GM21390 (cell line): ENCODE data around the gene ACTMAP.
A peak's percentile ranks its signal among the peaks of the same experiment; 100 is the strongest.
"Not testable (repeated sequence)": the region's sequence is repeated elsewhere in the genome, so short reads cannot be mapped to it uniquely, and the experiment has no call there.

Experiments
- ATAC-seq: cut with Tn5 transposase; IDR thresholded peaks from one replicate; pipeline ENCODE4 v1.9.1; 2021; ENCODE audit not compliant: unreplicated experiment

ACTMAP gene

DNA sequence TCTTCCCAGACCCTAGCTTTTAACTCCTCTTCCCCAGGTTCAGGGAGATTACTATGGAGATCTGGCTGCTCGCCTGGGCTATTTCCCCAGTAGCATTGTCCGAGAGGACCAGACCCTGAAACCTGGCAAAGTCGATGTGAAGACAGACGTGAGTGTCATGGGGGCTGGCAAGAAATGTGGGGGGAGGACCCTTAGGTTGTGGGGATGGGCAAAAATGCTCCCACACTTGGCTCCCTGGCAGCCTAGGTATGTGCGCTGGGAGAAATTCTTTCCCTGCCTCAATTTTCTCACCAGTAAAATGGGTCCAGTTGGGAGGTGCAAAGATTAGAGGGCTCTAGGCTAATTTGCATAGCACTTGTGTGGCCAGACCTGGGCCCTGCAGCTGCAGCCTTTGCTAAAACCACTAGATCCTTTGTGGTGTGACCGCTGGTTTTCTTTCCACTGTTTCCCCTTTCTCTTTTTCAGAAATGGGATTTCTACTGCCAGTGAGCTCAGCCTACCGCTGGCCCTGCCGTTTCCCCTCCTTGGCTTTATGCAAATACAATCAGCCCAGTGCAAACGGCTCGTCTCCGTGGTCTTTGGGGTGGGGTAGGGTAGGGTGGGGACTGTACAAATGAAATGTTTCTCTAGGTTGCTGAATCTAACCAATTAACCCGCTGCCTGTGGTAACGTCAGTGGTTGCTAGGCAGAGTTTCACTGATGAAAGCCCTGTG is 26.8 kb upstream of the ACTMAP start:
- peak; percentile 59 for ATAC-seq

DNA sequence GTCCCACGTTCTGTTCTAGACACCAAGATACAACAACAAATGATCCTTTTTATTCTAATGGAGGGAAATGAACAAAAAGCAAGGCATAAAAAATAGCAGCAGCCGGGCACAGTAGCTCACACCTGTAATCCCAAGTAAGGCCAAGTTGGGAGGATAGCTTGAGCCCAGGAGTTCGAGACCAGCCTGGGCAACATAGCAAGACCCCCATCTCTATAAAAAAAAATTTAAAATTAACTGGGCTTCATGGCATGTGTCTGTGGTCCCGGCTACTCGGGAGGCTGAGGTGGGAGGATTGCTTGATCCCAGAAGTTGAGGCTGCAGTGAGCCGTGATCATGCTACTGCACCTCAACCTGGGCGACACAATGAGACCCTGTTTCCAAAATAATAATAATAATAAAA is 26.1 kb upstream of the ACTMAP start:
- ATAC-seq = no peak

DNA sequence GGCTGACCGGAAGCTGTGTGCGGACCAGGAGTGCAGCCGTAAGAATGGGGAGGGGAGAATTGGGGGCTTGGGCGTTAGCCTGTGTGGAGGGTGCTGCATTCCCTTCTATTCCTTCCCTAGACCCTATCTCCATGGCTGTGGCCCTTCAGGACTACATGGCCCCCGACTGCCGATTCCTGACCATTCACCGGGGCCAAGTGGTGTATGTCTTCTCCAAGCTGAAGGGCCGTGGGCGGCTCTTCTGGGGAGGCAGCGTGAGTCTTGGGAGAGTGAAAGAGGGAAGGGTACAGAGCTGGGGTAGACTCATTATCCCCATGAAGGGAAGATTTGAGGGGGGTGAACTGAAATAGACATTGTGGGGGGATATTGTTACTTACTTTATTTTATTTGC is 25.4 kb upstream of the ACTMAP start:
- no peak for ATAC-seq

DNA sequence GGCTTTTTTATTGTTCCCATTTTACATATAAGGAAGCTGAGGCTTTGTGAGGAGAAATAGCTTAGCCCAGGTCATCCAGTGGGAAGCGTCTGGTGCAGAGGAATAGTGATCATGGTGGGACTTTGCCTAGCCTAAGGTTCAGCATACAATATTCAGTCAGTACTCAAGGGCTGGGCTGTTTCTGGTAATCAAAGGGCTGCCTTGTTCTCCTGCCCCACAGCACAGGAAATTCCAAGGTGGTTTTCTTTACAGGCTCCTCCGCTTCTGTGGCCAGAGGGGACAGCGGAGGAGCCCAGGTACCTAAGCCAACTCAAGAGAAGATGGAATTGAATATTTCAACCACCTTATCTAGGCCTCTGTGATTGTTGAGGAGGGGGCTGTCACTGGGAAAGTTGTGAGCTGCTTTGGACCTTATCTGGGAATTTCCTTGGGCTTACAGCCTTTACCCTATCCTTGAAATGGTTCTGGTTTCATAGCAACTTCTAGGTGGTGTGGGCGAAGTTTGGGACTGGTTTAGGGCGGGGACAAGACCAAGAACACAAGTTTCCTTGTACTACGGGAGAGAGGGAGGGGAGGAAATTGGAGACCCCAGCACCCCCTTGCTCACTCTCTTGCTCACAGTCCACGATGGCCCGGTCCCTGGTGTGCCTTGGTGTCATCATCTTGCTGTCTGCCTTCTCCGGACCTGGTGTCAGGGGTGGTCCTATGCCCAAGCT is 24.8 kb upstream of the ACTMAP start, which contains the start of gene MIA:
TSS of gene MIA (plus strand) at position 606 of the 716 bp plus-strand sequence. CDS start at position 628, 22 bp downstream.
- ATAC-seq = no peak

DNA sequence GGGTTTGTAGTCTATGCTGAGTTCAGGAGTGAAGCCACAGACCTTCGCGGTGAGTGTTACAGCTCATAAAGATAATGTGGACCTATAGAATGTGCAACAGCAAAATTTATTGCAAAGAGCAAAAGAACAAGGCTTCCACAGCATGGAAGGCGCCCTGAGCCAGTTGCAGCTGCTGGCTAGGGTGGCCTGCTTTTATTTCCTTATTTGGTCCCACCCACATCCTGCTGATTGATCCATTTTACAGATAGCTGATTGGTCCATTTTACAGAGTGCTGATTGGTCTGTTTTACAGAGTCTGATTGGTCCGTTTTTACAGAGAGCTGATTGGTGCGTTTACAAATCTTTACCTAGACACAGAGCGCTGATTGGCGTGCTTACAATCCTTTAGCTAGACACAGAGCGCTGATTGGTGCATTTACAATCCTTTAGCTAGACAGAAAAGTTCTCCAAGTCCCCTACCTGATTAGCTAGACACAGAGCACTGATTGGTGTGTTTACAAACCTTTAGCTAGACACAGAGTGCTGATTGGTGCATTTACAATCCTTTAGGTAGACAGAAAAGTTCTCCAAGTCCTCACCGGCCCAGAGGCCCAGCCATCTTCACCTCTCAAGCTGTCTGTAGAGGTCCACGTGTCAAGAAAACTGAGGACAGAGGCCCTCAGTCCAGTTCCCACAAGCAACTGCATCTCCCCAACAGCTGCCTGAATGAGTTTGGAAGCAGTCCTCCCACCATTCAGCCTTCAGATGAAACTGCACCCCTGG is 21.0 kb upstream of the ACTMAP start:
- ATAC-seq = not testable (repeated sequence)

DNA sequence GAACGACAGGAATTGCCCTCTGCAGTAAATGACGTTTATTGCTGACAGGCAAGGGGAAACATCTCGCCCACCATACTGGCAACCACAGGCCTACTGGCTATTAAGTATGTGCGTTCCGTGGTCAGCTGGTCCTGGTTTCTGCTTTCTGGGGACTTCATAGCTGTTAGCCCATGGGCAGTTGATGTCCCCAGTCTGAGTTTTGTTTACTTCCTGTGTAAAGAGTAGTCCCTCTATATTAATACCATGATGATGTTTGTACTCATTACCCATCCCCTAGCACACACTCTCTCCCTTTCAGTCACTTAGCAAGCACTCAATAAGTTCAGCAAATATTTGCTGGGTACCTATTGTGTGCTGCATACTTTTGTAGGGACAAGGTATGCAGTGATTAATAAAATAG is 18.6 kb upstream of the ACTMAP start:
- no peak for ATAC-seq

DNA sequence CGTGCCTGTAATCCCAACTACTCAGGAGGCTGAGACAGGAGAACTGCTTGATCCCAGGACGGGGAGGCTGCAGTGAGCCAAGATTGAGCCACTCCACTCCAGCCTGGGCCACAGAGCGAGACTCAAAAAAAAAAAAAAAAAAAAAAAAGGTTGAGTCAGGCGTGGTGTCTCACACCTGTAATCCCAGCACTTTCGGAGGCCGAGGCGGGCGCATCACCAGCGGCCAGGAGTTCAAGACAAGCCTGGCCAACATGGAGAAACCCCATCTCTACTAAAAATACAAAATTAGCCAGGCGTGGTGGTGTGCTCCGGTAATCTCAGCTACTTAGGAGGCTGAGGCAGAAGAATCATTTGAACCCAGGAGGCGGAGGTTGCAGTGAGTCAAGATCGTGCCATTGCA is 16.1 kb upstream of the ACTMAP start:
- not testable (repeated sequence) for ATAC-seq

DNA sequence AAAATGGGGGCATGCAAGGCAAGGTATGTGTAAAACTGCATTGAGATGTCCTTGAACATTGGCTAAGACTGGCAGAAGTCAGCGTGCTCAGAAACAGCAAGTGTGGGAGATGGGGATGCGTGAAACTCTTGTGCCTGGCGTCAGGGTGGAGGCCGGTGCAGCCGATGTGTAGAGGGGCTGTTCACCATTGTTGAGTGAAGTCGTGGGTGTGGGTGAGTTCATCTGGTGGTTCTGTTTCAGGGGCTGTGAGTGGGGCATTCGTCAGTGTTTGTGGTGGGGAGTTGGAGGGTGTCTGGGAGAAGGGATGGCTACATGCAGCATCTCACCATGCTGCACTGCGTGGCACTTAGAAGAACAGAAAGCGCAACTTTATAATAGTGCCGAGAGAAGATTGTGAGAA is 13.7 kb upstream of the ACTMAP start:
- ATAC-seq = no peak

DNA sequence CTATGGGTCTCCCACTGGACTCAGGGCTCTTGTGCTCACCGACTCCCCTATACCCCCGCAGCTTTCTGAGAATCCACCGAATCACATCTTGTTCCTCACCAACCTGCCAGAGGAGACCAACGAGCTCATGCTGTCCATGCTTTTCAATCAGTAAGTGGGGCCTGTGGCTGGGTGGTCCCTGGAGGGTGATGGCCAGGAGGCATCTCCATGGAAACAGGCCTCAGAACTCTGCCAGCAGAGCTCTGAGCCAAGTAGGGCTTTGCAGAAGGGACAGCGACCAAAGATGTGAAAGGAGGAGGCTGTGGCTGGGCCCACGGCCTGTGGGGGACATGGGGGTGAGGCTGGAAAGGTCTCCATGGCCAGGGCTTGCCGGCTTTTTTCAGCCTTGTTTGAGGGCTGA is 13.2 kb upstream of the ACTMAP start:
- no peak for ATAC-seq

DNA sequence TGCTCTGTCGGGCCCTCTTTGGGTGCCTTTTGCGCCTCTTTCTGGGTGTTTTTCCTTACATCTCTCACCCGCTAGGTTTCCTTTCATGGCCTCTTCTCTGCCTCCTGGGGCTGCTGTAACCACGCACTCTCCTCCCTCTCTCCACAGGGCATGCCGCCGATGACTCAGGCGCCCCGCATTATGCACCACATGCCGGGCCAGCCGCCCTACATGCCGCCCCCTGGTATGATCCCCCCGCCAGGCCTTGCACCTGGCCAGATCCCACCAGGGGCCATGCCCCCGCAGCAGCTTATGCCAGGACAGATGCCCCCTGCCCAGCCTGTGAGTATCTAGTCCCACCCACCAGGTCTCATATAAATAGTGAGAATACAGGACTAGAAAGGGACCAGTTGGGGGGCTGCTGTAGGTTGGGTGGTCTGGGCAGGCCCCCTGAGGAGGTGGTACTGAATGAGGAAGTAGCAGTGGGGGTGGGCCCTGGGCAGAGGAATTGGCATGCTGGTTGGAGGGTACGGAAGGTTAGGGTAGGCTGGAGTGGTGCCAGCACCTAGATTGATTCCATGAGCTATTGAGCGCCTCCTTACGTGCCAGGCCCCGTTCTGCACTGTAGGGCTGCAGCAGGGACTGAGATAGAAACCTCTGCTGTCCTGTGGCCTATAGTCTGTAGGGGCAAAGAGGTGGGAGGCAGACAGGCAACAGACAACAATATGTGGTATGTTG is 12.6 kb upstream of the ACTMAP start:
- no peak for ATAC-seq

DNA sequence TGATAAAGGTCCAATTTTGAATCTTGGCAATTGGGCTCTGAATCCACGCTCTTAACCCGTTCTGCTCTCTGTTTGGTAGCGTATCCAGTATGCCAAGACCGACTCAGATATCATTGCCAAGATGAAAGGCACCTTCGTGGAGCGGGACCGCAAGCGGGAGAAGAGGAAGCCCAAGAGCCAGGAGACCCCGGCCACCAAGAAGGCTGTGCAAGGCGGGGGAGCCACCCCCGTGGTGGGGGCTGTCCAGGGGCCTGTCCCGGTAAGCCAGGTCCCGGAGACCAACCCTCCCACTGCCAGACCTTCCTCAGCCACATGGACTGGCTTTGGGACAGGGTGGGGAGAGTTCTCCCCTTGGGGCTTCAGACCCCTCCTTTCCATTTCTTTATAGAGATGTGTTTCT is 9.1 kb upstream of the ACTMAP start:
- no peak for ATAC-seq

DNA sequence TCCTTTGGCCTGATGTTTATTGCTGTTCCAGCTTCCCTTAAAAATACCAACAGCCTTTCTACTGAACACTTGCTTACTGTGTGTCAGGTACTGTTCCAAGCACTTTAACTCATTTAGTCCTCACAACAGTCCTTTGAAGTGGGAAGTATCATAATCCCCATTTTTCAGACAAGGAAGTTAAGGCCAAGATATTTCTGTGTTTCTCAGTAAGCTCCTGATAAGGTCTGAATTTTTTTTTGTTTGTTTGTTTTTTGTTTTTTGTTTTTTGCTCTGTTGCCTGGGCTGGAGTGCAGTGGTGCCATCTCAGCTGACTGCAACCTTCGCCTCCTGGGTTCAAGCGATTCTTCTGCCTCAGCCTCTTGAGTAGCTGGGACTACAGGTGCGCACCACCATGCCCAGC is 8.2 kb upstream of the ACTMAP start:
- ATAC-seq = no peak

DNA sequence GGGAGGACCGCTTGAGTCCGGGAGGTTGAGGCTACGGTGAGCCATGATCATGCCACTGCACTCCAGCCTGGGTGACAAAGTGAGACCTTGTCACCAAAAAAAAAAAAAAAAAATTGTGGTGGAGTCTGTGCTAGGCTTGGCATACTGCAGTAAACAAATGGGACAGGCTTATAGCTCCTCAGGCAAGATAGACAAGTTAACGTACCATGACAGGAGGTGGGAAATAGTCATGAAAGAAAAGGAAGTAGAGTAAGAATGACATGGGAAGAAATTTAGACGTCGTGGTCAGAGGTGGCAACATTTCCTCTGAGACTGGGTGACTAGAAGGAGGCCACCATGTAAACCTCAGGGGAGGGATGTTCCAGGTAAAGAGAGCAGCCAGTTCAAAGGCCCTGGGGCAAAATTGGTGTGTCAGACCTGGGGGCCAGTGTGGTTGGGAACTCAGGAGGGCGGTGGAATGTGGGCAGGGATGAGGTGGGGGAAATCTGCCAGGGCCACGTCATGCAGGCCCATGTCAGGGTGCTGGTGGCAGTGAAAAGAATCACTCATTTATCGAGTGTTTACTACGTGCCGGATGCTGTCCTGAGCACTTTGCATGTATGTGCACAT is 6.3 kb upstream of the ACTMAP start:
- no peak for ATAC-seq

DNA sequence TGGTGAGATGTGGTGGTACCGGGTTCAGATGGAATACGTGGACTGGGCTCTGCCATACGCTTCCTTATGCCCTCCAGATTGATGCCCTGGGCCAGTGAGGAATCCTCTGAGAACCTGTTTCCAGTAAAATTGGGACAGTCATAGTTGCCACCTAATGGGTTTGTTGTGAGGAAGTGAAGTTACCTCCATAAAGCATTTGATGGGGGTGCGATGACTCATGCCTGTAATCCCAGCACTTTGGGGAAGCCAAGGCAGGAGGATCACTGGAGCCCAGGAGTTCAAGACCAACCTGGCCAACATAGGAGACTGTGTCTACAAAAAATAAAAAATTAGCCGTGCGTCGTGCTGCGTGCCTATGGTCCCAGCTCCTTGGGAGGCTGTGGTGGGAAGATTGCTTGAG is 5.5 kb upstream of the ACTMAP start:
- ATAC-seq = no peak

DNA sequence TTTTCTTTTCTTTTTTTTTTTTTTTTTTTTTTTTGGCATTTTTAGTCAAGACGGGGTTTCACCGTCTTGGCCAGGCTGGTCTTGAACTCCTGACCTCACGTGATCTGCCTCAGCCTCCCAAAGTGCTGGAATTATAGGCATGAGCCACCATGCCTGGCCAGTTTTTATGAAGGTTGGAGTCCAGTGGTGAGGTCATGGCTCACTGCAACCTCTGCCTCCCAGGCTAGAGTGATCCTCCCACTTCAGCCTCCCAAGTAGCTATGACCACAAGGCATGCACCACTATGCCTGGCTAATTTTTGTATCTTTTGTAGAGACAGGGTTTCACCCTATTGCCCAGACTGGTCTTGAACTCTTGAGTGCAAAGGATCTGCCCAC is 5.0 kb upstream of the ACTMAP start:
- no peak for ATAC-seq

DNA sequence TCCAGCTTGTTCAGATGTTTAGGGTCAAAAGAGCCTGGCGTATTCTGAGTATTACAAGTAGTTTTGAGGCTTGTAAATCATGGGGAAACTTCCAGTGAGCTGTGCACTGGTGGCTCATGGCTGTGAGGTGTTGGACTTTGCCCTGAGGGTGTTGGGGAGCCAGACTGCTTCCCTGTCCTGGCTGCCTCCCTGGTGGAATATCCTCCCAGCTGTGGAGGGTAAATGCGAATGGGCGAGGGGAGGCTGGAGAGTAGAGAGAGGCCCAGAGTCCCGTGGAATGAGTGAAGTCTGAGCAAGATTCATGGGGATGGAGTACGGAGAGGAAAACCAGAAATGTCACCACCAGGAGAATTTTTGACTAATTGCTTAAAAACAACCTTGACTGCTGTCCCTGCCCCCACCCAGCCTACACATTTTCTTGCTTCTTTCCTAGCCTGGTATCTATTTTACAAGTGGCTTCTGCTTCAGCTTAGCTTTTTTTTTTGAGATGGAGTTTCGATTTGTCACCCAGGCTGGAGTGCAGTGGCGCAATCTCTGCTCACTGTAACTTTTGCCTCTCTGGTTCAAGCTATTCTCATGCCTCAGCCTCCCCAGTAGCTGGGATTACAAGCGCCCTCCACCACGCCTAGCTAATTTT is 4.5 kb upstream of the ACTMAP start:
- no peak for ATAC-seq

DNA sequence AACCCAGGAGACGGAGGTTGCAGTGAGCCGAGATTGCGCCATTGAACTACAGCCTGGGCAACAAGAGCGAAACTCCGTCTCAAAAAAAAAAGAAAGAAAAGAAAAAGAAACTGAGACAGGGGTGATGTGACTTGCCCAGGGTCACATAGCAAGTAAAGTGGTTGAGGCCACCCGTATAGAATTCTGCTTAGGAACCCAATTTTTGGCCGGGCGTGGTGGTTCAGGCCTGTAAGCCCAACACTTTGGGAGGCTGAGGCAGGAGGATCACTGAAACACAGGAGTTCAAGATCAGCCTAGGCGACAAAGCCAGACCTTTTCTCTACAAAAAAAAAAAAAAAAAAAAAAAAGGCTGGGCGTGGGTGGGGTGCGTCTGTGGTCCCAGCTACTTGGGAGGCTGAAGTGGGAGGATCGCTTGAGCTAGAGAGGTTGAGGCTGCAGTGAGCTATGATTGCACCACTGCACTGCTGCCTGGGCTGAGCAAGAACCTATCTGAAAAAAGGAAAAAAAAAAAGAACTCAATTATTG is 2.0 kb upstream of the ACTMAP start:
- no peak for ATAC-seq

DNA sequence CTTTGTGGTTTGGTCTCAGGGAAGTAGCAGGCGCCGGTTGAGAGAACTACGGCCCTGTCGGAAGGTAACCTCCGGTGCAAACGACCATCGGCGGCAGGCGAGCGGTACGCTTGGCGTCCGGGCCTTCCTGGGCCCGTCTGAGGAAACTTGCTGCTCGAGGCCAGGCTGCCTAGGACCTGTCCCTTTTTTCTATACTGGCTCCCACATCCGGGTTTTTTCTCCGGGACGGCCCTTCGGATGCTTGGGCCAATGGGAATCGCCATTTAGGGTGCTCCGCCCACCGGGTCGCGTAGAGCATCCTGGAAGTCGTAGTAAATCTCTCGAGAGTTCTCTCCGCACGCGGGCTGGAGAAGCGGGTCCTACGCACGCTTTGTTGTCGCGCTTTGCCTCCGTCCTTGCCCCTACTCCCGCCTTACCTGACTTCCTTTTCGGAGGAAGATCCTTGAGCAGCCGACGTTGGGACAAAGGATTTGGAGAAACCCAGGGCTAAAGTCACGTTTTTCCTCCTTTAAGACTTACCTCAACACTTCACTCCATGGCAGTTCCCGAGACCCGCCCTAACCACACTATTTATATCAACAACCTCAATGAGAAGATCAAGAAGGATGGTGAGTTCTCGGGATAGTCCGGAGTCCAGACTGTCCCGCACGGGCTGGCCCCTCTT is 729 bp upstream of the ACTMAP start, which contains the start of gene SNRPA:
TSS of gene SNRPA (plus strand) at position 330 of the 664 bp plus-strand sequence. CDS start at position 536, 206 bp downstream.
- peak; percentile 56 for ATAC-seq

DNA sequence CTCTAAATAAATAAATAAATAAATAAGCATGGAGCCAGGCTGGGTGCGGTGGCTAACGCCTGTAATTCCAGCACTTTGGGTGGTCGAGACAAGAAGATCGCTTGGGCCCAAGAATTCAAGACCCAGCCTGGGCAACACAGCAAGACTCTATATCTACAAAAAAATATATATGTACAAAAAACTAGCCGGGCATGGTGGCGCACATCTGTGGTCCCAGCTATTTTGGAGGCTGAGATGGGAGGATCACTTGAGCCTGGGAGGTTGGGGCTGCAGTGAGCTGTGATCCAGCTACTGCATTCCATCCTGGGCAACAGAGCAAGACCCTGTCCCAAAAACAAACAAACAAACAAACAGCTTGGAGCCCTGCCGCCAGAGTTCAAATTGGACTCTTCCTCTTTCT is 2.7 kb downstream of the ACTMAP start:
- ATAC-seq = no peak

DNA sequence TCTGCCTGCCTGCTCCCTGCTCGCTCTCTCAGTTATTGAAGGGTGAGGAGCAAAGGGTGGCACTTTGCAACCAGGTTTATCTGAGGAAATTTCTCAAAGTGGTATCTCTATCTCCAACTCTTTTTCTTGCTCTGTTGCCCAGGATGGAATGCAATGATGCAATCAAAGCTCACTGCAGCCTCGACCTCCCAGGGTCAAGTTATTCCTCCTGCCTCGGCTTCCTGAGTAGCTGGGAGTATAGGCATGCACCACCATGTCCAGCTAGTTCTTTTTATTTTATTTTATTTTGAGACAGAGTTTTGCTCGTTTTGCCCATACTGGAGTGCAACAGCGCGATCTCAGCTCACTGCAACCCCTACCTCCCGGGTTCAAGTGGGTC is 4.9 kb downstream of the ACTMAP start:
- no peak for ATAC-seq
